Activated T-cell treated with anti-CD3 and anti-CD28 coated beads, Interleukin-2, amount 50 U/mL, for 72 hours (primary cell): Measurements from ENCODE around the gene LIFR. TPM values are rescaled to one million over a fixed set of nuclear protein-coding genes. Genes with fewer than 3 reads are reported as not detected.

Source experiments
- ATAC-seq, 2 donors: fragments of 150-1000 bp; cut with Tn5 transposase; replicated peaks in 1 of 2; 2 replicates each; pipeline ENCODE4 v1.10.0; 2021; ENCODE audit warnings: moderate library complexity in 2 of 2, mild to moderate bottlenecking in 1 of 2
- DNase-seq, 2 donors: peaks; one replicate each; pipeline ENCODE4 v3.0.0; 2021 to 2022; ENCODE audit warnings: mixed read lengths in 1 of 2
- H3K27ac Mint-ChIP-seq: one replicate; pipeline ENCODE4 v1.8.0; 2022; ENCODE audit warnings: mild to moderate bottlenecking, moderate library complexity, mixed read lengths
- H3K27me3 Mint-ChIP-seq: one replicate; pipeline ENCODE4 v1.8.0; 2022; ENCODE audit warnings: low read depth, mixed read lengths
- H3K36me3 Mint-ChIP-seq, 2 donors: one replicate each; pipeline ENCODE4 v1.8.0; 2022; ENCODE audit warnings: mixed read lengths in 2 of 2, mild to moderate bottlenecking in 1 of 2; ENCODE audit not compliant: insufficient read depth in 2 of 2
- H3K4me1 Mint-ChIP-seq: one replicate; pipeline ENCODE4 v1.8.0; 2022; ENCODE audit warnings: low read depth, mixed read lengths
- H3K4me3 Mint-ChIP-seq, 2 donors: one replicate each; pipeline ENCODE4 v1.8.0; 2022; ENCODE audit warnings: mild to moderate bottlenecking in 2 of 2, mixed read lengths in 2 of 2, moderate library complexity in 2 of 2
- H3K9me3 Mint-ChIP-seq, 2 donors: one replicate each; pipeline ENCODE4 v1.8.0; 2022; ENCODE audit warnings: mixed read lengths in 2 of 2
- total RNA-seq, 2 donors: library from RNA; stranded (reverse); gene quantifications; one replicate each; pipeline ENCODE4 v1.2.3, GENCODE V29; 2022

The LIFR gene
- total RNA-seq, 2 donors from 2014 or later, result 0.05 to 0.23 TPM

DNA sequence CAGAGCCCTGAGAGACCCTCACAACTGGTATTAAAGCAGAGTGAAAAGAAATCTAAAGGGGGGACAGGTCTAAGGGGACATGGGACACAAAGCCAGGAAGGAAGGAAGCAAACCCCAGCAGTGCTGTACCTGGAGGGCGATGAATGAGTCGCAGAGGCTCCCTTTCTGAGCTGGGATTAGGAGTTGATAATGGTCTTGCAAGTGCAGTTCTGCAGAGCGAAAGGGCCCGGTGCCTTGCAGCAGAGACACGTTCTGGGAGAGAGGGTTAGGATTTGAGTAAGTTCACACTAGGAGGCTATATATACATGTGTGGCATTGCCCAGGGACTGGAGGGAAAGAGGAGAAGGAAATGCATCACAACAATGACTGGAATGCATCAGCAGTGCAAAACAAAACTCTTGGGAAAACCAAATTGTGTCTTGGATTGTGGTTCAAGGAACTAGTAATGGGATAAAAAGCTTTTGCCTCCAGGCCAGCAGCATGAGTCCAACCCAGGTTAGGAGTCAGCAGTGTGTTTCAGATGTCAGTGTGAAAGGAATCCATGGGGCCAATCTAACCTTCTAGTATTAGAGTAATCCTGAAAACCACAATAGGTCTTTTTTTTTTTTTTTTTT, 38.8 kb upstream of the LIFR start:
- Mint-ChIP-seq H3K4me1 (no peaks in the 10 kb centered on the region), H3K27ac (no peak overlapping the region), H3K27me3 (peaks cover 20% of the 10 kb centered on the region), H3K4me3 (no peak overlapping the region), H3K36me3 (no peaks in the 10 kb centered on the region), H3K9me3 (no peaks in the 10 kb centered on the region)
- DNase-seq (no peak), ATAC-seq (no peak)

DNA sequence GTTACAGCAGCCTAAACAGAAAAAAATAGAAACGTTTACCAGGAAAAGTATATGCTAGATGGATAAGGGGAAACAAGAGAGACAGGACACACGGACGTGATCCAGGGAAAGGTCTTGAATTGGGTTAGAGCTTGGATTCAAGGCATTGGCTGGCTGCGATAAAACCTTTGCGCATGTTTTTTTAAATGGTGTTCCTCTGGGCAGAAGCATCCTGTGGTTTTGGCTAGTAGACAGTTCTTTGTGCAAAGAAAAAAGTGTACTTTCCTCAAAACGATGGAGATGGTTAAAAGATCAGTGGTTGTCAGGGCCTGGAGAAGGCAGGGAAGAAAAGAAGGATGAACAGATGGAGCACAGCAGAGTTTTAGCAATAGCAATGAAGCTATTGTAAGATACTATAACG, 37.5 kb upstream of the LIFR start:
- H3K36me3 Mint-ChIP-seq, result no peaks in the 10 kb centered on the region
- H3K27ac Mint-ChIP-seq, result no peak overlapping the region
- H3K4me1 Mint-ChIP-seq, result no peaks in the 10 kb centered on the region
- DNase-seq (no peak), ATAC-seq (no peak)
- no peaks in the 10 kb centered on the region for H3K9me3 Mint-ChIP-seq
- H3K27me3 Mint-ChIP-seq, result peaks cover 25% of the 10 kb centered on the region
- no peak overlapping the region for H3K4me3 Mint-ChIP-seq

DNA sequence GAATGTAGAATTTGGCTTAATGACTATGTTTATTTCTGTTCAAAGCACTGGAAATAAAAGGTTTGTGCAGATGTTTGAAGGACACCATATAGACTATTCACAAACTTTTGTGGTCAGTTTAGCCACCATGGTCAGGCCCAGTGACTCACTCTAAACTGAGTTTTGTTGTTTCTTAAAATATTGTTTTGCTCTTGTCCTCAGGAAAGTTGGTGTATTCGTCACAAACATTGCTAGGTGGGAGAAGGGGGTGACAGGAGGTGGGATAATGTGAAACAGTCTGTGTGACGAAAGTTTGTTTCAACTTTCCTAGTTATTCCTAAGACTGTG, 35.0 kb upstream of the LIFR start:
- H3K27ac Mint-ChIP-seq, result no peak overlapping the region
- H3K9me3 Mint-ChIP-seq, result no peaks in the 10 kb centered on the region
- peaks cover 14% of the 10 kb centered on the region for H3K27me3 Mint-ChIP-seq
- no peak overlapping the region for H3K4me3 Mint-ChIP-seq
- ATAC-seq (no peak), DNase-seq (no peak)
- no peaks in the 10 kb centered on the region for H3K36me3 Mint-ChIP-seq
- H3K4me1 Mint-ChIP-seq, result no peaks in the 10 kb centered on the region

DNA sequence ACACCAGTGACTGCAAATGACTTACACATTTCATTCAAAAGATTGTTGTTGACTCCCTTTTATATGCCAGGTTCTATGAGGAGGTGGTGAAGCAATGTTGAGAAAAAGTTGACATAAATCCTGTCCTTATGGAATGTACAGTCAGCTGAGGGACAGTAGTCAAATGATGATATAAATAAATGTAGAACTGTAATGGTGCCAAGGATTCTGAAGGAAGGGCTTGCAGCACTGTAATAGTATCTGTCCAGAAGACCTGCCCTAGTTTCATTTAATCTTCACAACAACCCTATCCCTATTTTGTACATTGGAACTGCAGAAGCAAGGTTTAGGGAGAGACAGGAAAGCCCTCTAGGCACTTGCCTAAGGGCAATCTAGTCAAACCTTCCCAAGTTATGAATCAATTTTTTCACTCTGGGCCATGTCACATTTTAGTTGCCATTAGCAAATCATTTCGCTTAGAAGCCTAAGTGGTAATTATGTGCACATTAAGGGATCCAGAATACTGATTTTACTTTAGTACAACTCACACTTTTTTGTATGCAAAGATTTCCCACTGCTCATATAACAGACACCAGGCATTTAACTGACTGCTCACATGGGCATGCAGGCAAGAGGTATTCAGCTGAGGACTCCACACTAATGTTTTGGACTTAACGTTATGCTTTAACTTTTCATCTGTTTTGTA, 34.5 kb upstream of the LIFR start:
- ATAC-seq (no peak), DNase-seq (no peak)
- no peak overlapping the region for H3K4me3 Mint-ChIP-seq
- no peak overlapping the region for H3K27ac Mint-ChIP-seq
- H3K9me3 Mint-ChIP-seq, result no peaks in the 10 kb centered on the region
- H3K27me3 Mint-ChIP-seq, result peaks cover 19% of the 10 kb centered on the region
- no peaks in the 10 kb centered on the region for H3K36me3 Mint-ChIP-seq
- H3K4me1 Mint-ChIP-seq, result no peaks in the 10 kb centered on the region

DNA sequence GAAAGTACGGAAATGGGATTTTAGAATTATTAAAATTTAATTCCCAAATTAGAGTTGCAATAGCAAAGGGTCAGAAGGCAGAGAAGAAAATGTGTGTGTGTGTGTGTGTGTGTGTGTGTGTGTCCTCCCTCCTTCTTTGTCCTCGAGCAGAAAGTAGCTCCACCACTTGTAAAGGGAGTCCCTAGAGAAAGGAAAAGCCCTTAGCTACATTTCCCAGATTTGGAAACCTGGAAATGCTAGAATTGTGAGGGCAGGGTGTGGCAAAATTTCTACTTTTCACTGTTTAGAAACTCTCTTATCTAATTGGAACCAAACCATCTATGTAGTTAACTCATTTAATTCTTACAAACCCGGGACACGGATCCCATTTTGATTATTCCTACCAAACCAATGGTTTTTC, 33.2 kb upstream of the LIFR start:
- no peak overlapping the region for H3K27ac Mint-ChIP-seq
- DNase-seq, result no peak
- no peak for ATAC-seq
- no peaks in the 10 kb centered on the region for H3K36me3 Mint-ChIP-seq
- H3K9me3 Mint-ChIP-seq, result no peaks in the 10 kb centered on the region
- H3K27me3 Mint-ChIP-seq, result peaks cover 29% of the 10 kb centered on the region
- H3K4me3 Mint-ChIP-seq, result no peak overlapping the region
- no peaks in the 10 kb centered on the region for H3K4me1 Mint-ChIP-seq

DNA sequence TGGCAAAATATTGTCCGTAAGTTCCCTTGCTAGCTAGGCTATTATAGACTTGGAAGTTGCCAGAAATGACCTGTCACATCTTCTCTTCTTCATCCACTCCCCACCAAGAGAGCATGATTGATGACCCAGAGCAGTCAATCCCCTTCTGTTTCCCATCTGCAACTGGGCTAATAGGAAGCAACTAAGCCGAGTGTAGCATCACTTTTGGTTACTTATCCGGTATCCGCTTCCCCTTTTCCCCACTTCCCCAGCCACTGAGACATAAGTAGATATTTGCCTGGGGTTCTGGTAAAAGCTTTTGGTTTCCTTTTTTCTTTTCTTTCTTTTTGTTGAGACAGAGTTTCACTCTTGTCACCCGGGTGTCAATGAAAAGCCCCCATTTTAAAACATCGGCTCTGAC, 29.4 kb upstream of the LIFR start:
- Mint-ChIP-seq H3K36me3 (no peaks in the 10 kb centered on the region), H3K4me3 (no peak overlapping the region), H3K9me3 (no peaks in the 10 kb centered on the region), H3K27me3 (peaks cover 53% of the 10 kb centered on the region), H3K4me1 (peaks cover 5% of the 10 kb centered on the region), H3K27ac (no peak overlapping the region)
- DNase-seq, result no peak
- no peak for ATAC-seq

DNA sequence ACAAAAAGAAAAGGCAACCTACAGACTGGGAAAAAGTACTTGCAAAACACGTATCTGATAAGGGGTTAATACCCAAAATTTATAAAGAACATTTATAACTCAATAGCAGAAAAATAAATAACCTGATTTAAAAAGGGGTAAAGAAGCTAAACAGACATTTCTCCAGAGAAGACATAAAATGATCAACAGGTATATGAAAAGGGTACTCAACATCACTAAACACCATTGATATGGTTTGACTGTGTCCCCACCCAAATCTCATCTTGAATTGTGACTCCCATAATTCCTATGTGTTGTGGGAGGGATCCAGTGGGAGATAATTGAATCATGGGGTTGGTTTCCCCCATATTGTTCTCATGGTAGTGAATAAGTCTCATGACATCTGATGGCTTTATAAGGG, 27.1 kb upstream of the LIFR start:
- peaks cover 5% of the 10 kb centered on the region for H3K4me1 Mint-ChIP-seq
- ATAC-seq, result no peak
- H3K27me3 Mint-ChIP-seq, result peaks cover 50% of the 10 kb centered on the region
- H3K4me3 Mint-ChIP-seq, result no peak overlapping the region
- no peak overlapping the region for H3K27ac Mint-ChIP-seq
- no peak for DNase-seq
- H3K36me3 Mint-ChIP-seq, result no peaks in the 10 kb centered on the region
- H3K9me3 Mint-ChIP-seq, result no peaks in the 10 kb centered on the region

DNA sequence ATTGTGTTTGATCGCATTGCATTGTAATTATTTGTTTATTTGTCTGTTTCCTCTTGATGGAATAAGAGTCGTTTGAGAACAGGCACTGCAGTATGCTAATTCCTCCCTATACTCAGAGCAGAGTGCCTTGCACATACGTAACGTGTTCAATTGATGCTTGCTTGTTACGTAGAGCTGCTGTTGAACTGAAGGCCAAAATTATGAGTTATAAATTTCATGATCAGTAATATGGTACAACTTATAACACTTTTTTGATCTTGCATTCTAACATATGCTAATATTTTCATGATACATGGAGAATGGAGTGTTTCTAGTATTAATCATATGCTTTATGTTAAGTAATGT, 26.5 kb upstream of the LIFR start:
- peaks cover 5% of the 10 kb centered on the region for H3K4me1 Mint-ChIP-seq
- no peak overlapping the region for H3K27ac Mint-ChIP-seq
- no peak overlapping the region for H3K4me3 Mint-ChIP-seq
- H3K36me3 Mint-ChIP-seq, result no peaks in the 10 kb centered on the region
- H3K27me3 Mint-ChIP-seq, result peaks cover 50% of the 10 kb centered on the region
- ATAC-seq, result no peak
- H3K9me3 Mint-ChIP-seq, result no peaks in the 10 kb centered on the region
- DNase-seq, result no peak

DNA sequence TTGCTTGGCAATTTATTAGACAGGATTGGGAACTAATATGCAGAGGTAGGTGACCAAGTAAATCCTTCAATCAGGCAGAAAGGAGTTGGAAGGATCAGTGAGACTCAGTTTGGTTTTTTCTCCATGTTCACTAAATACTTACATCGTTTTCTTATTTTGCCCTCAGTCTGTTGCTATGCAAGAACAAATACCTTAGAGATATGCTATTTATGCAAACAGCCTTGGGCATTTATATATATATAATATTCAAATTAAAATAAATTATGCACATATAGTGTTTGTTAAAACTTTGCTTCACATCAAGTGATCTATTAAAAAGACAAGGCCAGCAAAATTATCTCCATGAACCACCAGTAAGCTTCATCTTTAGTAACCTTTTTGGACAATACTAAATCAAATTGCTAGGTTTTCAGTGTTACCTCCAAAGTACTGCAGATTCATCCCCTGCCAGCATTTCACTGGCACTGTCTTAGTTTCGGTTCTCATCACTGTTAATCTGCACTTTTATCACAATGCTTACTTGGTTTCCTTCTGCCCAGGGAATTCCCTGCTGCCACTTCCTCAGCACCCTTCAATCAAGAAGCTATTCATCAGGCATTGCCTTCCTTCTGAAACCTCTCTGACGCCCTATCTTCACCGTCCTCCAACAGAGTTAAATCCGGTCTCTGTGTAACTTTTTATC, 26.0 kb upstream of the LIFR start:
- DNase-seq, result no peak
- H3K4me1 Mint-ChIP-seq, result peaks cover 5% of the 10 kb centered on the region
- ATAC-seq, result no peak
- H3K9me3 Mint-ChIP-seq, result no peaks in the 10 kb centered on the region
- no peaks in the 10 kb centered on the region for H3K36me3 Mint-ChIP-seq
- H3K4me3 Mint-ChIP-seq, result no peak overlapping the region
- H3K27me3 Mint-ChIP-seq, result peaks cover 53% of the 10 kb centered on the region
- H3K27ac Mint-ChIP-seq, result no peak overlapping the region

DNA sequence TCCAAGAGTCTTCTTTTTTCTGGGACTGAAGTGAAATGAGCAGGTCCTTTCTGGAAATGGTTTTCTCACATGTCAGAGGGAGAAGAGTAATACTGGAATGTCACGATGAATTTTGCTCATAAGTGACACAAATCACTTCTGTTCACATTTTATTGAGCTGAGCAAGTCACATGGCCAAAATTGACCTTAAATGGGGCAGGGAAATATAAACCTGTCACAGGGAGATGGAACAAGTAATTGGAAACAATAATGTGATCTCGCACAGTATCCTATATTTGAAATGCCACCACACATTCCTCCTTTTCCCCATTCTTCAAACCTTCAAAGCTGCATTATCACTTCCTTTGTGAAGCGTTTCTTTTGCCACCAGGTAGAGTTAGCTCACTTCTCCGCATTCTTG, 25.2 kb upstream of the LIFR start:
- Mint-ChIP-seq H3K36me3 (no peaks in the 10 kb centered on the region), H3K4me1 (peaks cover 5% of the 10 kb centered on the region), H3K9me3 (no peaks in the 10 kb centered on the region), H3K4me3 (no peak overlapping the region), H3K27ac (no peak overlapping the region), H3K27me3 (peaks cover 57% of the 10 kb centered on the region)
- ATAC-seq, result no peak
- DNase-seq, result no peak

DNA sequence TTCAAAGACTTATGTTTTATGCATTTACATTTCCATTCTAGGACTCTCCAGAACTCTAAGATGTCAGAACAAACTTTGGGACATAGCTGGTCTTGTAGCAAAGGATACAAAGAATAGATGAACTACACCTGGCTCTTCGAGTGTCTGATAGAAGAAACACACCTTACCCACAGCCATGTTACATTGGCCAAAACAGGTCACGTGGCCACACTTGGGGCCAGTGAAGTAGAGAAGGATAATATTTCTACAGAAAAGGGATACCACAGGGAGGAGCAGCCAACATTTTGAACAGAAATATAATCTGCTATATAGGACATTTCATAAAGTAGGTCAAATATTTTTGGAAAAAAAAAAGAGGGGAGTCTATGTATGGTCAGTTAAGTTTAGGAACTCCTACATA, 22.7 kb upstream of the LIFR start:
- no peak for DNase-seq
- no peak for ATAC-seq
- no peak overlapping the region for H3K4me3 Mint-ChIP-seq
- no peaks in the 10 kb centered on the region for H3K36me3 Mint-ChIP-seq
- no peaks in the 10 kb centered on the region for H3K9me3 Mint-ChIP-seq
- no peak overlapping the region for H3K27ac Mint-ChIP-seq
- H3K4me1 Mint-ChIP-seq, result peaks cover 5% of the 10 kb centered on the region
- H3K27me3 Mint-ChIP-seq, result peaks cover 44% of the 10 kb centered on the region

DNA sequence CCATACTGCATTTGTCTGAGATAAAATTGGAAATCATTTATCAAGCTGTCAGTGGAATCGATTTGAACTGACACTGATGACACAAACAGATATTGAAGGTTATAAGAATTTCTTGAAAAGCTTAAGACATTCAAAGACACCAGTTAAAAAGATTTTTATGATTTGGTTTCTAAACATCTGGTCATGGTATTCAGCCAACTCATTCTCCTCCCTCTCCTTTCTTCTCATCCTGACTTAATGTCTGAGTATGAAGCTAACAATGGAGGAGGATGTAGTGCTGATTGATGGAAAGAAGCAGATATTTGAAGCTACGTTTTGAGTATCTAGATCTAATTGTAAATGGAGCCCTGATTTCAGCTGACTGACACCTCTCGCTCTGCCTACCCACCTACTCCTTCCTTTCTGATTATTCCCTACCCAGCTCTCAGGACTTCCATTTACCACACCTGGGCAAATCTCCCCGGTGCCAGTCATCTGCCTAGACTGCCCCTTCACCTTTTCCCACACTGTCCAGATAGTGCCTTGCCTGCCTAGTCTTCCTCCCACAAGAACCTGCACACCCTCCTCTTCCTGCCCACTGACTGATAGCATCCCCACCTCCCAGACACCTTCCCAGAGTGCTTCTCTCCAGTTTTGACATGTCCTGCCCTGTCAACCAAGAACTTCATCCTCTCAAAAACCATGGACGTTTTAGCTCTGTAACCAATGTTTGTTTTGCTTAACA, 20.7 kb upstream of the LIFR start:
- H3K9me3 Mint-ChIP-seq, result no peaks in the 10 kb centered on the region
- no peak overlapping the region for H3K4me3 Mint-ChIP-seq
- no peak for ATAC-seq

DNA sequence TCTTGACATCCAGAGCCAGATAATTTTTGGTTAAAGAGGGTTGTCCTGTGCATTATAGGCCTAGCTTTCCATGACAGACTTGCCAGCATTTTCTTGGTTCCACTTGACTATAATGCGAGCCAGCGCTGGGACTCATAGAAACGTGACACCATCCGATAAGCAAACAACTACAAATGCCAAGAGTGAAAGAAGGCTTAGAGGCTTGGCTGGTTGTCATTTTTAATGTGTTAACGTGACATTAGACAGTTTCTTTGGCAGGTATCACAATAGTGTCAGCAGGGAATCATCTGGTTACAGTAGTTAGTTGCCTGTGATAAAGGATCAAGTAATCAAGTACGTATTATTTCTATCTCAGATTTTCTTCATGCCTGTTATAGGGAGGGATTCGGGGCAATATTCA, 20.0 kb upstream of the LIFR start:
- H3K27ac Mint-ChIP-seq, result no peak overlapping the region
- no peaks in the 10 kb centered on the region for H3K9me3 Mint-ChIP-seq
- ATAC-seq (no peak), DNase-seq (no peak)
- no peaks in the 10 kb centered on the region for H3K36me3 Mint-ChIP-seq
- peaks cover 39% of the 10 kb centered on the region for H3K27me3 Mint-ChIP-seq
- H3K4me3 Mint-ChIP-seq, result no peak overlapping the region
- no peaks in the 10 kb centered on the region for H3K4me1 Mint-ChIP-seq

More for the DNA sequence above, 20.7 kb upstream of the LIFR start:
- DNase-seq, result no peak
- Mint-ChIP-seq H3K36me3 (no peaks in the 10 kb centered on the region), H3K4me1 (no peaks in the 10 kb centered on the region), H3K27me3 (peaks cover 45% of the 10 kb centered on the region), H3K27ac (no peak overlapping the region)
